GM12878 (cell line): Measurements from ENCODE around the gene LY9. TPM values are rescaled to one million over a fixed set of nuclear protein-coding genes. Genes with fewer than 3 reads are reported as not detected.

Experiments used
- ATAC-seq: fragments of 200-7000 bp; cut with Tn5 transposase; 3 replicates; pipeline ENCODE4 v1.9.1; 2020; ENCODE audit warnings: mild to moderate bottlenecking, moderate library complexity
- BruUV-seq: library from RNA; stranded (reverse); fragments of 400-500 nt; replicated peaks from 2 replicates; lab custom pipeline; 2021; lab: Mats Ljungman, UMichigan
- CTCF ChIA-PET: fragments of 300-600 bp; sonication (Branson Sonifier 250); formaldehyde crosslinking; extraction: SDS; loops from one replicate; lab custom pipeline; 2021; ENCODE audit warnings: inconsistent platforms; lab: Yijun Ruan, JAX
- POLR2A ChIA-PET: fragments of 350-600 bp; formaldehyde crosslinking; extraction: SDS; loops from one replicate; lab custom pipeline; 2021; ENCODE audit warnings: inconsistent platforms; lab: Charles Lee
- RAD21 ChIA-PET: fragments of 300-600 bp; sonication (Branson Sonifier 250); formaldehyde crosslinking; loops from one replicate; lab custom pipeline; 2023; ENCODE audit warnings: antibody characterized with exemption; ENCODE audit not compliant: unreplicated experiment; lab: Charles Lee
- SMC1A ChIA-PET: fragments of 300-600 bp; sonication (Branson Sonifier 250); formaldehyde crosslinking; loops from one replicate; lab custom pipeline; 2023; ENCODE audit not compliant: unreplicated experiment, uncharacterized antibody; lab: Charles Lee
- DNase-seq: peaks from one replicate; pipeline ENCODE4 v3.0.0-alpha.2; 2011; ENCODE audit warnings: low read depth, low spot score
- FAIRE-seq: peaks from 3 replicates; lab custom pipeline; 2011; peaks lifted over from hg19 to GRCh38; lab: Jason Lieb, UNC
- H2AFZ ChIP-seq: 2 replicates; pipeline ENCODE4 v1.6.0; 2011; ENCODE audit warnings: low read depth, low read length, control low read depth; ENCODE audit not compliant: control insufficient read depth
- H3K27ac ChIP-seq: 2 replicates; pipeline ENCODE4 v1.5.1; 2011; ENCODE audit warnings: control low read depth; ENCODE audit not compliant: control insufficient read depth, insufficient read depth
- H3K27me3 ChIP-seq, 2 experiments: replicated peaks in 1 of 2; 2 replicates each; pipeline versions ENCODE4 v1.6.0 to v1.6.1; 2011; ENCODE audit warnings: low read length in 1 of 2; ENCODE audit not compliant: control insufficient read depth in 2 of 2, insufficient read depth in 2 of 2
- H3K36me3 ChIP-seq, 2 experiments: 2 replicates each; pipeline ENCODE4 v1.5.1; 2011; ENCODE audit warnings: low read length in 1 of 2; ENCODE audit not compliant: control insufficient read depth in 2 of 2, insufficient read depth in 2 of 2
- H3K4me1 ChIP-seq: 2 replicates; pipeline ENCODE4 v1.6.1; 2011; ENCODE audit warnings: mild to moderate bottlenecking, low read length, moderate library complexity, mixed read lengths; ENCODE audit not compliant: control insufficient read depth, insufficient read depth
- H3K4me2 ChIP-seq: 2 replicates; pipeline ENCODE4 v1.6.0; 2011; ENCODE audit warnings: control low read depth; ENCODE audit not compliant: control insufficient read depth, insufficient read depth
- H3K4me3 ChIP-seq: fragments of 200-600 bp; sonication (generic); 2 replicates; pipeline ENCODE4 v1.5.1; 2016
- H3K79me2 ChIP-seq: 2 replicates; pipeline ENCODE4 v1.6.0; 2011; ENCODE audit warnings: low read length; ENCODE audit not compliant: control insufficient read depth, insufficient read depth
- H3K9ac ChIP-seq: 2 replicates; pipeline ENCODE4 v1.8.0; 2011; ENCODE audit warnings: low read length, control low read depth, mixed read lengths; ENCODE audit not compliant: control insufficient read depth, insufficient read depth
- H3K9me3 ChIP-seq: replicated peaks from 3 replicates; pipeline ENCODE4 v1.5.1; 2011; ENCODE audit warnings: mild to moderate bottlenecking, low read length; ENCODE audit not compliant: control insufficient read depth, insufficient read depth
- H4K20me1 ChIP-seq: 2 replicates; pipeline ENCODE4 v1.6.0; 2011; ENCODE audit not compliant: control insufficient read depth, insufficient read depth
- CEBPZ ChIP-seq: fragments of 150-350 bp; IDR thresholded peaks from 2 replicates; pipeline ENCODE4 v1.6.1; 2016; ENCODE audit warnings: low read depth, low read length
- FOXK2 ChIP-seq: fragments of 450-650 bp; IDR thresholded peaks from 2 replicates; pipeline ENCODE4 v1.6.1; 2017; ENCODE audit warnings: mild to moderate bottlenecking, moderate library complexity
- HDAC2 ChIP-seq: fragments of 200-600 bp; sonication (generic); IDR thresholded peaks from 2 replicates; pipeline ENCODE4 v1.6.1; 2017
- IRF3 ChIP-seq: fragments of 450-650 bp; IDR thresholded peaks from 2 replicates; pipeline ENCODE4 v1.6.1; 2014; ENCODE audit warnings: mild to moderate bottlenecking
- MYC ChIP-seq: IDR thresholded peaks from 2 replicates; pipeline ENCODE4 v1.6.1; 2011; ENCODE audit warnings: mild to moderate bottlenecking, low read length, moderate library complexity, inconsistent platforms; ENCODE audit not compliant: insufficient read depth, insufficient replicate concordance, insufficient read length, severe bottlenecking
- NR2C1 ChIP-seq: fragments of 450-650 bp; IDR thresholded peaks from 2 replicates; pipeline ENCODE4 v1.6.1; 2017; ENCODE audit warnings: antibody characterized with exemption, mild to moderate bottlenecking, moderate library complexity
- NRF1 ChIP-seq: conservative IDR thresholded peaks from 2 replicates; pipeline ENCODE4 v1.6.1; 2011; ENCODE audit warnings: mild to moderate bottlenecking, low read depth, low read length, improper control_type of control experiment
- RB1 ChIP-seq: fragments of 450-650 bp; formaldehyde crosslinking; IDR thresholded peaks from 2 replicates; pipeline ENCODE4 v1.6.1; 2017; ENCODE audit warnings: mild to moderate bottlenecking, borderline replicate concordance
- STAT1 ChIP-seq: fragments of 450-650 bp; conservative IDR thresholded peaks from 2 replicates; pipeline ENCODE4 v1.6.1; 2014; ENCODE audit warnings: antibody characterized with exemption, mild to moderate bottlenecking
- USF1 ChIP-seq: IDR thresholded peaks from 2 replicates; pipeline ENCODE4 v1.6.1; 2011; ENCODE audit warnings: borderline replicate concordance, low read depth, mild to moderate bottlenecking, moderate library complexity, mixed read lengths, low read length; ENCODE audit not compliant: insufficient read depth; ENCODE audit errors: extremely low read length
- YY1 ChIP-seq: IDR thresholded peaks from 2 replicates; pipeline ENCODE4 v1.6.1; 2011; ENCODE audit warnings: low read depth, mild to moderate bottlenecking, low read length
- ZBTB4 ChIP-seq: fragments of 450-650 bp; formaldehyde crosslinking; IDR thresholded peaks from 2 replicates; pipeline ENCODE4 v1.4.0; 2022; ENCODE audit warnings: mild to moderate bottlenecking, moderate library complexity
- WGBS: methylation state at CpG from one replicate; pipeline ENCODE4 v1.1.6; 2016; ENCODE audit warnings: low lambda C conversion rate; ENCODE audit not compliant: insufficient replicate concordance, insufficient coverage; ENCODE audit errors: missing lambda C conversion rate; 5-methylcytosine and 5-hydroxymethylcytosine counted together
- in situ Hi-C: fragments of 300-500 bp; cut with MboI; formaldehyde crosslinking; loops from 9 replicates; pipeline ENCODE4 v1.14.3; 2018; ENCODE audit warnings: mixed read lengths
- intact Hi-C: fragments of 100-400 bp; cut with micrococcal nuclease; formaldehyde crosslinking; loops from one replicate; pipeline ENCODE4 v1.14.2; 2022; ENCODE audit not compliant: unreplicated experiment
- polyA plus RNA-seq, 11 experiments: library from polyadenylated mRNA; depleted of rRNA in 4 of 11; unstranded in 6 of 11; stranded (reverse) in 5 of 11; fragments of >200 nt; fragmentation: Nextera tagmentation in 4 of 11; fragmentation: Illumina TruSeq in 1 of 11; extraction: Ambion mirVana in 4 of 11; extraction: Trizol in 1 of 11; gene quantifications; 1 replicate in 1 of 11; 2 replicates in 10 of 11; pipeline versions ENCODE4 v1.2.1 to v1.2.3, GENCODE V29; 2011 to 2016; ENCODE audit warnings: inconsistent platforms in 2 of 11, missing spikeins in 2 of 11, low read depth in 1 of 11
- total RNA-seq, 4 experiments: library from RNA; depleted of rRNA in 3 of 4; stranded (reverse); fragments of >200 nt in 3 of 4; fragmentation: Illumina TruSeq in 1 of 4; extraction: Trizol in 1 of 4; gene quantifications; 2 replicates each; pipeline versions ENCODE4 v1.2.1 to v1.2.3, GENCODE V29; 2013 to 2021

Gene LY9
- total and polyA plus RNA-seq, 10 of the 15 experiments (the other 5 are each of a cell fraction or from before 2014, with no cell fraction given) = 2.7 to 12.5 (median 9.0) TPM

- CTCF ChIA-PET = interaction anchor here (0.9 to 7.0 kb wide), 3 partner anchors 9 to 30 kb away, joined by 3 to 99 read pairs (median 3); no protein-coding TSS in a partner anchor
- H3K4me1 ChIP-seq = peaks cover 15% of the 10 kb centered on the region
- SMC1A ChIA-PET = interaction anchor here (0.7 to 6.7 kb wide), 7 partner anchors 8 to 86 kb away, joined by 3 to 41 read pairs (median 10); partner anchors contain the start of gene ITLN2
- POLR2A ChIA-PET = interaction anchor here (1.2 kb wide), 1 partner anchor 8 kb away, joined by 4 read pairs; no protein-coding TSS in a partner anchor
- H3K27me3 ChIP-seq = no peaks in the 10 kb centered on the region
- ATAC-seq (no peak), DNase-seq (no peak), FAIRE-seq (no peak)
- H3K4me2 ChIP-seq = no peak overlapping the region
- H3K9me3 ChIP-seq = no peaks in the 10 kb centered on the region
- H3K9ac ChIP-seq = no peak overlapping the region
- no TSS peak for BruUV-seq
- no peak for TF ChIP-seq NR2C1
- TF ChIP-seq YY1 = no peak
- no peak for TF ChIP-seq HDAC2
- no peak for TF ChIP-seq STAT1
- no peak for TF ChIP-seq ZBTB4
- TF ChIP-seq FOXK2 = no peak
- TF ChIP-seq NRF1 = no peak
- no peak for TF ChIP-seq RB1
- no peak for TF ChIP-seq IRF3
- TF ChIP-seq USF1 = no peak
- TF ChIP-seq MYC = no peak
- TF ChIP-seq CEBPZ = no peak
- 65% methylated on average over 6 of the region's 6 CpGs for WGBS
- H3K27ac ChIP-seq = no peak overlapping the region
- RAD21 ChIA-PET = interaction anchor here (3.0 to 3.3 kb wide), 2 partner anchors 7 to 29 kb away, joined by 11 to 17 read pairs; no protein-coding TSS in a partner anchor
- no peak overlapping the region for H2AFZ ChIP-seq
- in situ Hi-C loops (no loop called here), intact Hi-C loops (no loop called here)
- no peaks in the 10 kb centered on the region for H4K20me1 ChIP-seq
- H3K36me3 ChIP-seq = no peaks in the 10 kb centered on the region
- no peaks in the 10 kb centered on the region for H3K79me2 ChIP-seq
- H3K4me3 ChIP-seq = no peak overlapping the region
Measured at GRCh38 chr1:160866695-160867260, 70.8 kb downstream of the LY9 start.
